ENCODE results near the gene DOK6.
"Not testable (repeated sequence)": the region's sequence is repeated elsewhere in the genome, so short reads cannot be mapped to it uniquely, and the experiment has no call there.

The DOK6 gene

DNA sequence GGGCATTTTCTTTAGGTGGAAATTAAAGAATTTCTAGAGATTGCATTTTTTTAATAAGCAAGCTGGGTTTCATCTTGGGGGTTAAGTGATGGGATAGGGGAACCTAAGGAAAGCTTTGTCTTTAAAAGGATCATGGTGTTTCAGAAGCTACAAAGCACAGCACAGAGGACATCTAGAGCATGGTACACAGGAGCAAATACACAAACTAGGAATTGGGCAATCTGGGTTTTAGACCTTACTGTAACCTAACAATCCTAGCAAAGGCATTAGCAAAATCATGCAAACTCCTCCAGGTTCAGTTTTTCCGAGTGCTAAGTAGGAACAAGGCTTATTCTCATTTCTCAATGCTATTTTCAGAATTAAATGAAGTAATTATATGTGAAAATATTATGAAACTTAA is 412.9 kb downstream of the DOK6 start:
- no peak for DNase-seq (ENCODE audit: low read depth)

DNA sequence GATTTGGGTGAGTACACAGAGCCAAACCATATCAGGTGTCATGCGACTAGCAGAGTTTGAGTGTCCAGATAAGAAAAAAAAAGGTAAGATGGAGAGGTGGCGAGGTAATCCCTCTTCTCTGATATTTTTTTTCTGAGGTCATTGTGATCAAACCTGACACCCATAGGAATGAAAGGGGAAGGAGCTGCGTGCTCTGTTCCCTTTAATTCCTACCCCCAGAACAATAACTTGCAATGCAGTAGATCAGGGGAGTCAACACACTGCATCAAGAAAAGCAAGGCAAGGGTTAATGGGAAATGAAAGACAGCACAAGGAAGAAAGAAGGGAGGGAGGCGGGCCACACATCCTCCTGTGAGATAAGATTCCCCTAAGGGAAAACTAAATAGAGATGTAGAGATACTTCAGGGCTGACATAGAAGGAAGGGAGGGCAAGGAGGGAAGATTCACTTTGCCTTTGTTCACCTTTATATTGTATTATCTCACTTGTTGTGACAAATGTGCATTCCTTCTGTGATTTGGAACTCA is 414.2 kb downstream of the DOK6 start:
- DNase-seq (ENCODE audit: low read depth) = no peak

DNA sequence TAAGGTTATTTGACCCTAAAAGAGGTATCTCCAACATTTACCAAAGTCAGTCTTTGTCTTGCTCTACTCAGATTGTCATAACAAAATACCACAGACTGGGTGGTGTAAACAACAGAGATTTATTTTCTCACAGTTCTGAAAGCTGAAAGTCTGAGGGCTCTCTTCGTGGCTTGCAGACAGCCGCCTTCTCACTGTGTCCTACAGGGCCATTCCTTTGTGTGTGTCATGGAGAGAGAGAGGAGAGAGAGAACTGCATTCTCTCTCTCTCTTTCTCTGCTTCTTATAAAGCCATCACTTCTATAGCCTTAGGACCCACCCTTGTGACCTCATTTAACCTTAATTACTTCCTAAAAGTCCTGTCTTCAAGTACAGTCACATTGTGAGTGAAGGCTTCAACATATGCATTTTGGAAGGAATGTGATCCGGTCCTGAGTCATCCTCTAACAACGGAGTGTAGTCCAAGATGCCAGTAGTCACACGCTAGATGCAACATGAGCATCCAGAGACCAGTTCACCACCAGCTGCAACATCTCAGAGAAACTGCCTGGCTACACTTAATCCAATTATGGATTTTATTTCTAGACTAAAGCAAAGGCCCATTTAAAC is 416.8 kb downstream of the DOK6 start:
- DNase-seq (ENCODE audit: low read depth) = no peak

DNA sequence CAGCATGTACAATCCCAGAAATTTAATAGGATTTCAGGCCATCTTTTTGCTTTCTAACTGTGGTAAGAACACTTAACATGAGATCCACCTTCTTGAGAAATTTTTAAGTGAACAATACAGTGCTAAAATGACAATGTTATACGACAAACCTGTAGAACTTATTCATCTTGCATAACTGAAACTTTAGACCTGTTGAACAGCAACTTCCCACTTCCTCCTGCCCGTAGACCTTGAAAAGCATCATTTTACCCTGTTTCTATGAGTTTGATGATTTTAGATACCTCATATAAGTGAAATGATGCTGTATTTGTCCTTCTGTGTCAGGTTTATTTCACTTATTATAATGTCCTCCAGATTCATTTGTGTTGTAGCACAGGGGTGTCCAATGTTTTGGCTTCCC is 418.8 kb downstream of the DOK6 start:
- no peak for DNase-seq (ENCODE audit: low read depth)

DNA sequence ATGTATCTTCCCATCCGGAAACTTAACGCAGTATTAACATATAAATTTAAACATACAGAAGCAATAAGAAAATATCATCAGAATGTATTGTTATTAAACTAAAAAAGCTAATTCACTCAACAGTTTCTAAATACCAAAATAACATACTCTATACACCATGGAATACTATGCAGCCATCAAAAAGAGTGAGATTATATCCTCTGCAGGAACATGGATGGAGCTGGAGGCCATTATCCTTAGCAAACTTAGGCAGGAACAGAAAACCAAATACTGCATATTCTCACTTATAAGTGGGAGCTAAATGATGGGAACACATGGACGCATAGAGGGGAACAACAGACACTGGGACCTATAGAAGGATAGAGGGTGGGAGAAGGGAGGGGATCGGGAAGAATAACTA is 419.9 kb downstream of the DOK6 start:
- no peak for DNase-seq (ENCODE audit: low read depth)

DNA sequence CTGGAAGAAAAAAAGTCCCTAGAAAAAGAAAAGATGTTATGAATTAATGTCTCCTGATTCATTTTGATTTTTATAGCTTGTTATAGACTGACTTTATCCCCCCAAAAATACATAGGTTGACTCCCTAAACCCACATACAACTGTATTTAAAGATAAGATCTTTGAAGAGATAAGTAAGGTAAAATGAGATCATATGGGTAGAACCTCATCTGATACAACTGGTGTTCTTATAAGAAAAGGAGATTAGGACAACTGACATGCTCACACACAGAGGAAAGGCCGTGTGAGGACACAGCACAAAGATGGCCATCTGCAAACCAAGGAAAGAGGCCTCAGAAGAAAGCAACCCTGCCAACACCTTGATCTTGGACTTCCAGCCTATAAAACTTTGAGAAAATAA is 429.5 kb downstream of the DOK6 start:
- DNase-seq (ENCODE audit: low read depth) = no peak

DNA sequence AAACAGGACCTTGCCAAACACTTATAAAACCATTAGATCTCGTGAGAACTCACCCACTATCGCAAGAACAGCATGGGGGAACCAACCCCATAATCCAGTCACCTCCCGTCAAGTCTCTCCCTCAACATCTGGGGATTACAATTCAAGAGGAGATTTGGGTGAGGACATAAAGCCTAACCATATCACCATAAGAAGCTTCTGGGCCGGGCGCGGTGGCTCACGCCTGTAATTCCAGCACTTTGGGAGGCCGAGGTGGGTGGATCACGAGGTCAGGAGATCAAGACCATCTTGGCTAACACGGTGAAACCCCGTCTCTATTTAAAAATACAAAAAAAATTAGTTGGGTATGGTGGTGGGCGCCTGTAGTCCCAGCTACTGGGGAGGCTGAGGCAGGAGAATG is 434.3 kb downstream of the DOK6 start:
- not testable (repeated sequence) for DNase-seq (ENCODE audit: low read depth)

DNA sequence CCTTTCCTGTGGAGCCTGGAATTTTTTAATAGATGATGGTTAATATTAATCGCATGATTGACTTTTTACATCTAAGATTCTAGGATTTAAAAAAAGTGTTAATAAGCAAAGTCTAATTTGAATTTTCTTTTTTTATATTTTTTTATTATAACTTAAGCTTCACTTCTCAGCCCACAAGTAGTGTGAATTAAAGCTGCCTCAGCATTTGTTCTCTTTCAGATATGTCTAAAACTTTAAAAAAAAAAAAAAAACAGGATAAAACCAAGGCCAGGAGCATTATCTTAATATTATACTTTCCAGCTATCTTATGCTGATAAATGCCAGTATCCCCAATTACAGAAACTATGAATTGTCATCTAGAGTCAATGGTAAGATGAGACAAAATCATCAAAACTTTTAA is 437.3 kb downstream of the DOK6 start:
- no peak for DNase-seq (ENCODE audit: low read depth)

DNA sequence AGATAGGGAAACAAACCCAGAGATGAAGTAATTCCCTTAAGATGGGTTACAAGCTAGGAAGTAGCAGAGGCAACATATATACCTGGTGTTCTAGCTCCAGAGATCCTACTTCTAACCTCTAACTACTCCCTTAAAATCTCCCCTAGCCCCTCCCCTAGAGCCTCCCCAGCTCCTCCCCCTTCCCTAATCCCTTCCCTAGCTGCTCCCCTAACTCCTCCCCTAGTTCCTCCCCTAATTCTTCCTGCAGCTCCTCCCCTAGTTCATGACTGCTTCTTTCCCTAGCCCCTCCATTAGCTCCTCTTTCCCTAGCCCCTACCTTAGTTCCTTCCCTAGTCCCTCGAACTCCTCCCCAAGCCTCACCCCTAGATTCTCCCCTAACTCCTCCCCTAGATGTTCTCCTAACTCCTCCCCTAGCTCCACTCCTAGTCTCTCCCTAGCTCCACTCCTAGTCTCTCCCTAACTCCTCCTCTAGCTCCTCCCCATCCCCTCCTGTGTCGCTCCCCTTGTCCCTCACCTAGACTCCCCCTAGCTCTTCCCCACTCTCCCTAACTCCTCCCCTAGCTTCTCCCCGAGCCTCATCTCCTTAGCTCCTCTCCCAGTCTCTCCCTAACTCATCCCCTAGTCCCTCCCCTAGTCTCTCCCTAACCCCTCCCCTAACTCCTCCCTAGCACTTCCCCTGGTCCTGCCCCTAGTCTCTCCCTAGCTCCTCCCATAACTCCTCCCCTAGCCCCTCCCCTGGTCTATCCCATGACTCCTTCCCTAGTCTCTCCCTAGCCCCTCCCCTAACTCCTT is 438.1 kb downstream of the DOK6 start:
- no peak for DNase-seq (ENCODE audit: low read depth)

DNA sequence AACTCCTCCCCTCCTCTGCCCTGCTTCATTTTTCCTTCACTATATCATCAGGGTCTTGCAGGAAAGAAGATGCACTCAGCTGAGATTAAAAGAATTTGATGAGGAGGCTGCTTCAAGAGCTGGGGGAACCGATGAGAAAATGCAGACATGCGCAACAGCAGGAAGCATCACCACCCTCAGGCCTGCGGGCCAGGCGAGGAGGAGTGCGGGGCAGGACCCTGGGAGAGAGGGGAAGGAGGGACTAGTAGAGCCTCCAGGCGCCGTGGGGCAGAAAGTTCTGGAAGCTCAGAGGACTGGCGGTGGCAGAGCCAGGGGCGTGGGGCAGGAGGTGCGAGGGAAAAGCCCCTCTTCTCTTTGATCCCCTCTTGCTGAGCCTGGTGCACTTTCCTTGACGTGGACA is 438.8 kb downstream of the DOK6 start:
- no peak for DNase-seq (ENCODE audit: low read depth)

DNA sequence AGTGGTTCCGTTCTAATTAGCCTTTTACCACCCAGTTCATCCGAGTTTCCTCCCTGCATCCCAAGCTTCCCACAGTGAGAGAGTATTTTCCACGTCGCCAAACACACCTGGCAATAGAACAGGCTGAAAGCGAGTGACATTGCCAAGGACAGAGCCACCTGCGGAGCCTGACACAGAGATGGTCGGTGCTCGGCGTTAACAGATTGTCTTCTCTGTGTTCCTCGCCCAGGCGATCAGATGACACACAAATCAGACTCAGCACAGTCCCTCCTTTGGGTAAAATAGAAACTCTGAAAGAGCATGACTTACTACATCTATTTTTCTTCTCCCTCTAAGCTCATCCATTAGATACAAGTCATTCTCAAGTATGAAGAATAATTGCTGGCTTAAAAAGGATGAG is 439.3 kb downstream of the DOK6 start:
- DNase-seq (ENCODE audit: low read depth) = no peak

DNA sequence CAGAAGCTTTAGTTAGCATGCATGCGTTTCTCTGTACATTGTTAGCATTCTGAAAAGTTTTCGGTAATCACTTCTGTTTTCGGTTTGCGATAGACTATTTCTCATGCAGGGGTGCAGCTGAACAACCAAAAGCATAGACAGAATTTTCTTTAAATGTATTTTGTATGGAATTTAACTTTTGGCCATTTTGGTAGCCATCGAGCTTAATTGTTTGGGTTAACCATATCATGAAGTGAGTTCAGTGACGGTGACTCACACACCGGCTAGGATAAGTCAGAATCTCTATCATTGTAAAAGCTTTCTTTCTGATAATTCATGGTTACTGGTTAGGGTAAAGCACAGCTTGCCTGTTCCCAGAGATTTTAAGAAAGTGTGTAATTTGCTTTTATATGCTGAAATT is 439.8 kb downstream of the DOK6 start:
- no peak for DNase-seq (ENCODE audit: low read depth)

DNA sequence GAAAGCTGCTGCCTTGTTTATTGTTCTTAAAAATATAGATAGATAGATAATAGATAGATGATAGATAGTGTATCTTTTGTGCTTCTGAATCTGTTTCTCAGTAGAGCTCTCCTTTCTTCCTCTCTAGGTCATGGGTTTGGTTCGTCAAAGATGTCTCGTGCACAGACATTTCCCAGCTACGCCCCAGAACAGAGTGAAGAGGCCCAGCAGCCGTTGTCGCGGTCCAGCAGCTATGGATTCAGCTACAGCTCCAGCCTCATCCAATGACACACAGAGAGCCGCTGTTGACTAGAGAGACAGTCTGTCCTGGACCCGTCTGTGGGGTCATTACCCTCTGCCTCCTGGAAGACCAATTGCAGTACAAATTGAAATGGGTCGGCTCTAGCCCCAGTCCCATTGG is 440.4 kb downstream of the DOK6 start:
- DNase-seq (ENCODE audit: low read depth) = no peak

DNA sequence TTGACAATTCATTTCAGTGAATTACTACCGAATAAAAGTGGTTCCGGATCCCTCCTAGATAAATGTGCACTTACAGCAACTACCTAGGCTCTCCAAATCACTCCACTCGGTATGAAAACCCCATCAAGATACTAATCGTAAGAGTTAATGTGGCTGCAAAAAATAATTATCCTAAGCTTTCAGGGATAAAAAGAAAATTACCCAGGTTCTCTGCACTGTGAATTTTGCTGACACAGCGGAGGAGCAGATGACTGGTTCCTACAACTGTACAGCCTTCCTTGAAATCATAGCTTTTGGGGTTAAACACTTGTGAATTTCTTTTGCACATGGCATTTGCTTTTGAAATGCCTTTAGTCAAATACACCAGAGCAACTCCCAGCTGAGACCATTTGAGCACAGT is 442.3 kb downstream of the DOK6 start:
- no peak for DNase-seq (ENCODE audit: low read depth)

DNA sequence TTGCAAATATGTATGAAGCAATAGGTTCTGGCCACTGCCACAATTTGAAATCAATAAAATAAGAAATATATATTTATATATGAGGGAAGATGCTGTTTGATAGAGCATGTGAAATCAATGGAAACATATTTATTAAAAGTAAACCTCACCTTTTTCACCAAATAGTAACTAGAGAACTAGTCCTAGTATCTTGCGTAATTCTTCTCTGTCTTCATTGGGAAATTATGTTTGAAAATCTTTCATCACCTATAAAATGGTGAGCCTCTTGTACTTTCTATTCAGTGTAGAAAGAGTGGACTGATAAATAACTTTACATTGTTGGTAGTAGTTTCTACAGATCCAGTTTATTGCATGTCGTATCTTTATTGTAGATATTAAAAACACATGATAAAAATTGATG is 444.0 kb downstream of the DOK6 start:
- DNase-seq (ENCODE audit: low read depth) = no peak

DNA sequence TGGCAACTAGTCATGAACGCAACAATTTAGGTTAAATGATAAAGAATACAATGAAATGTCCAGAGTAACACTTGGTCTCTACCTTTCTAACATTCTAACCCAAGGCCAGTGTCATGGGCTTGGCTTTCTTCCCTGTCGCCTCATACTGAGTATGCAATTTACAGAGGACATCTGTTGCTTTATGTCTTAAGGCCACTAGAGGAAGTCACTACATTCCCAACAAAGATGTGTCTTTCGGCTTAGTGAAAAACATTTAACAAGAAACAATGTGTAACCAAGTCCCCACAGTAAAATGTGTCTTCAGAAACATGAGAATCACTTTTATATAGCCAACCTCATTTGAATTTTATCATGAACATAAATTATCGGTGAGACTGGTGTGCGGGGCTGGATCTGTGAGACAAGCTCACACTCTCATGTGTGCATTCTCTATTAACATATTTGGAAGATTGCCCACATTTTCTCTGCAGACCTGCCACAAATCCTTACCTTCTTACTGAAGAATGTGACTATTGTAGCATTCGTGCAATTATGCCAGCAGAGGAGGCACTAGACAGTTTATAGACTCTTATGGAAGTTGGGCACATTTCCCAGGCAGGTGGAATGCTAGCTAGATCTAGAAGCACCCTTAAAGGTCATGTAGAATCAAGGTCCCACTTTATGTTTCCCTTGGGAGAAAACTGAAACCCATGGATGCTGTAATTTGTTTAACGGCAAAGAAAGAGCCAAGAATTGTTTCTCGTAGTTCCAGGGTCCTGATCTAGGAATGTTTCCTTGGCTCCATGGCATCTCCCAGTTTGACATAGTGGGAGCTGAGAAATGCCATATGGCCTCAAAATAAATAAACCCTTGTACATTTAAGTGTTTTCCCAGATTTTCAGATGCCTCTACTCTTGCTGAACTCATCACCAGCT is 445.2 kb downstream of the DOK6 start:
- DNase-seq (ENCODE audit: low read depth) = no peak

DNA sequence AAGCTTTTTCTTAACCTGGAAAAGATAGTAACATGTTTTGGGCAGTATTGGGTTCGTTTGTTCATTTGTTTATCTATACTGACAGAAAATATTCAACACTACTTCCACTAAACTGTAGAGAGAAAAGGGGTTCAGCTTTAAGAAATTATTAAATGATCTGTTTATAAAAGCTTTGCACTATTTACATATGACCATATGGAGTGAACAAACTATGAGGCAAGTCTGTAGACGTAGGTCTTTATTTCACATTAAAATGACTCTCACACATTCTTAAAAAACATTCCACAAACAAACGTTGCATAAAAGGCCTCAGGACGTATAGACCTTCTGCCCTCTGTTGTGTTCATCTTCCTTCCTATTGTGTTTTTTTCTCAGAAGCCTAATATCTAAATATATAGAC is 452.4 kb downstream of the DOK6 start:
- no peak for DNase-seq (ENCODE audit: low read depth)

DNA sequence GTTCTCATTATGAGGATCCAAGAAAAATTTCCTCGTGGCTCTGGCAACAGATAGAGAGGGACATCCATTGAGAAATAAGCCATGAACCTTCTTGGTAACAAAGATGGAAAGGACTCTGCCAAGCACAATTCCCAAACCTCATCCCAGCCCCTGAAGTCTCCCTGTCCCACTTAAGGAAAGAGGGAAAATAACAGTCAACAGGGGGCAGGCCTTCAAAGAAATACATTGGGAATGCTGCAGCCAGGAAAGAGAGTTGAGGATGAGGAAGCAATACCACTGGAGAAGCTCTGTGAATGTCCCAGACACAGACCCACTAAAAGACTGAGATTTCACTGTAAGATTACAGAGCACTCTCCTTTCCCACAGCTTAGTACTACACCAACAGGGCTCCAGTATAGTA is 453.8 kb downstream of the DOK6 start:
- DNase-seq (ENCODE audit: low read depth) = no peak

DNA sequence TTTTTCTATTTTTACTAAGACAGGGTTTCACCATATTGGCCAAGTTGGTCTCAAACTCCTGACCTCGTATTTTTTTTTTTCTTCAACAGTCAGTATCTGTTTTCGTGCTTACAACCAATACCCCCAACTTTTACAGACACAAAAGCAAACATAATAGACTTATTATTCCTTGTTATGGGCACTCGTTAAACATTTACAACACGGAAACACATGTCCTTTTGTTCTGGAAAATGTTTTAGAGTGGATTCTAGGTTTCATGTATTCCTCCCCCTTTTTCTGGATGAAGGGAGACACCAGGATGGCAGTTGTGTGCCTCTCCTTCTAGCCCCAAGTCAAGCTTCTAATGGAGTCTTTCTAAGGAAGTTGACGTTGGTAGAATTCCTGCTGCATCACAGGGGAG is 458.2 kb downstream of the DOK6 start:
- no peak for DNase-seq (ENCODE audit: low read depth)

DNA sequence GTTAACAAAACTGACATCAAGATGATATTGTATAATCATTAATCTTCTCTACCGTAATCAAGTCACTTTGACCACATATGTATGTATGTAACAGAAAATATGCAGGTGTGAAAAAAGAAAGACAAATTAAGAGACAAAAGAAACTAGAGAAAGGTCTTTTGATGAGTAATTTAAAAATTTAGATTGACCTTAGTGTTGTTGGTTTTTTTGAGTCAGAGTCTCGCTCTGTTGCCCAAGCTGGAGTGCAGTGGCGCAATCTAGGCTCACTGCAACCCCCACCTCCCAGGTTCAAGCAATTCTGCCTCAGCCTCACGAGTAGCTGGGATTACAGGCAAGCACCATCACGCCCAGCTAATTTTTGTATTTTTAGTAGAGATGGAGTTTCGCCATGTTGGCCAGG is 464.1 kb downstream of the DOK6 start:
- DNase-seq (ENCODE audit: low read depth) = not testable (repeated sequence)

DNA sequence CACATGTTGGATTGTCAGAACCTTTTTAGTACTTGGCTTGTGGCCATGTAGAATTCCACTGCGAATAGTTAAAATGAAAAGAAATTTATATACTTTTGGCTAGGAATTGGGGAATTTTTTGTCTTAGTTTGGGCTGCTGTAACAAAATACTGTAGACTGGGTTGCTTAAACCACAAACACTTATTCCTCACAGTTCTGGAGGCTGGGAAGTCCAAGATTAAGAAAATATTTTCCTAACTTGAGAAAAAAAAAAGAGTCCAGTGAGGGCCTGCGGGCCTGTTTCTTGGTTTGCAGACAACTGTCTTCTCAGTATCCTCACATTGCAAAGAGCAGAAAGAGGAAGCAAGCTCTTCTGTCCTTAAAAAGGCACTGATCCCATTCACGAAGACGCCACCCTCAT is 465.1 kb downstream of the DOK6 start:
- no peak for DNase-seq (ENCODE audit: low read depth)

DNA sequence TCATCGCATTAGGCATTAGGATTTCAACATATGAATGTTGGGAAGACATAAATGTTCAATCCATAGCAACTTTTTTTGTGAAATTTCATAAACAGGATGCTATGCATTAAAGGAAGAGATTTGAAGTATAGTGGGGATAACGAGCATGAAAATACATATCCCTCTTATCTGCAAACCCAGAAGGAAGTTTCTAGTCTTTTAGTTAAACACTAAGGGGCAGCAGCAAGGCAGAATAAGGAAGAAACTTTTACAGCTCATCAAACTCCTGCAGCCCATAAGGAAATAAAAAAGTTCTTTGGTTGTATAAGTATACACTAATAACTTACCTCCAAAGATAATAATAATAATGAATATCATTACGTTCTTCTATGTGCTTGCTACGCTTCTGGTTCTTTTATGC is 465.5 kb downstream of the DOK6 start:
- DNase-seq (ENCODE audit: low read depth) = no peak

DNA sequence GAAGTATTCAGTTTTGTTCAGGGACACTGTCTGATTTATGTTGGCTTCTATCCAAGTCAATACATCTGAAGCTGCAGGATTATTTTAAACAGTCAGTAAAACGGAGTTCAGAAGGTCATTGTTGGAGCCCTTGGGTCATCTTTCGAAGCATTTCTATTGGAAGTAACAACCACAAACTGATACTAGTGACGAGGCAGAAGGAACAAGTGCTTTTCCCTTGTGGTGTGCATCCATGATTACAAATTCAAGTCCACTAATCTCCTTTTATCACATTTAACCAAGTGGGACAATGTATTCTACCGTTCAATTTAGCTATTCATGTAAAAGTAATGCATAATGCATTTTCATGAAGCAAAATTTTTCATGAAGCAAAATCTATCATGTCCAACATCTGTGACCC is 470.0 kb downstream of the DOK6 start:
- no peak for DNase-seq (ENCODE audit: low read depth)
